HEK293T (cell line): Measurements from ENCODE around the gene SMIM29.

ENCODE experiments used
- CTCF ChIA-PET: fragments of 350-600 bp; formaldehyde crosslinking; extraction: SDS; loops from one replicate; lab custom pipeline; 2021; ENCODE audit warnings: antibody characterized with exemption, inconsistent platforms; lab: Yijun Ruan, JAX
- POLR2A ChIA-PET: fragments of 350-600 bp; formaldehyde crosslinking; extraction: SDS; loops from one replicate; lab custom pipeline; 2020; ENCODE audit warnings: antibody characterized with exemption, inconsistent platforms; lab: Yijun Ruan, JAX
- DNase-seq: peaks from one replicate; pipeline ENCODE4 v3.0.0; 2012; ENCODE audit warnings: mixed read lengths; ENCODE audit errors: extremely low spot score
- ARNT ChIP-seq: fragments of 450-650 bp; IDR thresholded peaks from 2 replicates; pipeline ENCODE4 v1.6.1; 2017; ENCODE audit warnings: mild to moderate bottlenecking
- BHLHE40 ChIP-seq: fragments of 450-650 bp; IDR thresholded peaks from 2 replicates; pipeline ENCODE4 v1.6.1; 2016; ENCODE audit warnings: mild to moderate bottlenecking, moderate library complexity, borderline replicate concordance
- CTBP1 ChIP-seq: fragments of 450-650 bp; IDR thresholded peaks from 2 replicates; pipeline ENCODE4 v1.6.1; 2016; ENCODE audit warnings: borderline replicate concordance
- ELF4 ChIP-seq: fragments of 450-650 bp; IDR thresholded peaks from 2 replicates; pipeline ENCODE4 v1.6.1; 2017; ENCODE audit warnings: antibody characterized with exemption
- FOXA1 ChIP-seq: fragments of 450-650 bp; IDR thresholded peaks from 2 replicates; pipeline ENCODE4 v1.6.1; 2016; ENCODE audit warnings: mild to moderate bottlenecking
- FOXK2 ChIP-seq: fragments of 450-650 bp; IDR thresholded peaks from 2 replicates; pipeline ENCODE4 v1.6.1; 2016; ENCODE audit warnings: mild to moderate bottlenecking
- FOXM1 ChIP-seq: fragments of 450-650 bp; IDR thresholded peaks from 2 replicates; pipeline ENCODE4 v1.6.1; 2017; ENCODE audit warnings: mild to moderate bottlenecking, borderline replicate concordance
- HDGF ChIP-seq: fragments of 450-650 bp; IDR thresholded peaks from 2 replicates; pipeline ENCODE4 v1.6.1; 2017; ENCODE audit warnings: antibody characterized with exemption, borderline replicate concordance
- L3MBTL2 ChIP-seq: fragments of 450-650 bp; conservative IDR thresholded peaks from 2 replicates; pipeline ENCODE4 v1.6.1; 2016; ENCODE audit warnings: mild to moderate bottlenecking
- LEF1 ChIP-seq: fragments of 450-650 bp; IDR thresholded peaks from 2 replicates; pipeline ENCODE4 v1.6.1; 2017; ENCODE audit warnings: mild to moderate bottlenecking, borderline replicate concordance
- NFRKB ChIP-seq: fragments of 450-650 bp; IDR thresholded peaks from 2 replicates; pipeline ENCODE4 v1.6.1; 2016; ENCODE audit warnings: mild to moderate bottlenecking, moderate library complexity
- PKNOX1 ChIP-seq: fragments of 450-650 bp; IDR thresholded peaks from 2 replicates; pipeline ENCODE4 v1.6.1; 2016
- SP1 ChIP-seq: fragments of 450-650 bp; IDR thresholded peaks from 2 replicates; pipeline ENCODE4 v1.6.1; 2017
- SUZ12 ChIP-seq: fragments of 450-650 bp; IDR thresholded peaks from 2 replicates; pipeline ENCODE4 v1.6.1; 2016; ENCODE audit warnings: mild to moderate bottlenecking
- TARDBP ChIP-seq: fragments of 450-650 bp; IDR thresholded peaks from 2 replicates; pipeline ENCODE4 v1.6.1; 2016
- ZNF384 ChIP-seq: fragments of 450-650 bp; IDR thresholded peaks from 2 replicates; pipeline ENCODE4 v1.6.1; 2016

Gene SMIM29

GRCh38 chr6:34248727-34249468 is at the start of gene SMIM29:
Gene SMIM29 (minus strand): TSS chr6:34249006. CDS start chr6:34247791, 1,215 bp downstream.
- POLR2A ChIA-PET: interaction anchor here (0.5 to 3.2 kb wide), 12 partner anchors 12 to 448 kb away, joined by 3 to 42 read pairs (median 5); partner anchors contain the start of genes HMGA1, ILRUN and RPS10
- DNase-seq: peak; percentile 95
- TF ChIP-seq PKNOX1: peak; percentile 77
- TF ChIP-seq SP1: no peak
- TF ChIP-seq L3MBTL2: peak; percentile 30
- no peak for TF ChIP-seq CTBP1
- TF ChIP-seq HDGF: no peak
- TF ChIP-seq FOXK2: no peak
- CTCF ChIA-PET: interaction anchor here (0.5 to 2.1 kb wide), 9 partner anchors 12 to 394 kb away, joined by 3 to 36 read pairs (median 4); partner anchors contain the start of gene HMGA1

- no peak for DNase-seq
- CTCF ChIA-PET: interaction anchor here (0.6 kb wide), 1 partner anchor 515 kb away, joined by 3 read pairs; no protein-coding TSS in a partner anchor
- POLR2A ChIA-PET: no interaction called here
- TF ChIP-seq LEF1: no peak
- no peak for TF ChIP-seq ELF4
- no peak for TF ChIP-seq ZNF384
- TF ChIP-seq FOXM1: no peak
- TF ChIP-seq ARNT: no peak
- no peak for TF ChIP-seq FOXK2
- TF ChIP-seq SUZ12: no peak
- no peak for TF ChIP-seq PKNOX1
- no peak for TF ChIP-seq CTBP1
- TF ChIP-seq NFRKB: no peak
- TF ChIP-seq HDGF: no peak
- TF ChIP-seq BHLHE40: no peak
- no peak for TF ChIP-seq TARDBP
- no peak for TF ChIP-seq FOXA1
- TF ChIP-seq L3MBTL2: no peak
- TF ChIP-seq SP1: no peak
Measured at GRCh38 chr6:34295721-34296120, 46.9 kb upstream of the SMIM29 start.

- CTCF ChIA-PET: interaction anchor here (0.6 kb wide), 1 partner anchor 549 kb away, joined by 3 read pairs; no protein-coding TSS in a partner anchor
- no peak for DNase-seq
- no peak for TF ChIP-seq LEF1
- TF ChIP-seq FOXM1: no peak
- TF ChIP-seq ARNT: no peak
- no peak for TF ChIP-seq CTBP1
- no peak for TF ChIP-seq ZNF384
- TF ChIP-seq PKNOX1: no peak
- no peak for TF ChIP-seq FOXA1
- POLR2A ChIA-PET: no interaction called here
Measured at GRCh38 chr6:34292954-34293353, 44.1 kb upstream of the SMIM29 start.

- no peak for DNase-seq
- TF ChIP-seq HDGF (no peak), FOXK2 (no peak), L3MBTL2 (no peak), TARDBP (no peak), BHLHE40 (no peak), ELF4 (no peak), PKNOX1 (no peak), FOXA1 (no peak), SUZ12 (no peak), LEF1 (no peak), FOXM1 (no peak), NFRKB (no peak), ARNT (no peak), CTBP1 (no peak), SP1 (no peak)
- CTCF ChIA-PET: no interaction called here
- POLR2A ChIA-PET: interaction anchor here (1.0 kb wide), 1 partner anchor 40 kb away, joined by 3 read pairs; the partner anchor contains the start of gene SMIM29
Measured at GRCh38 chr6:34289137-34289536, 40.3 kb upstream of the SMIM29 start.

- ChIA-PET CTCF (no interaction called here), POLR2A (interaction anchor here (1.0 kb wide), 1 partner anchor 39 kb away, joined by 3 read pairs; the partner anchor contains the start of gene SMIM29)
- no peak for DNase-seq
- TF ChIP-seq ARNT (no peak), SUZ12 (no peak), SP1 (no peak), FOXA1 (no peak), PKNOX1 (no peak), NFRKB (no peak), HDGF (no peak), L3MBTL2 (no peak), LEF1 (no peak), FOXK2 (no peak), BHLHE40 (no peak), TARDBP (no peak), CTBP1 (no peak), ELF4 (no peak)
Measured at GRCh38 chr6:34288581-34288980, 39.8 kb upstream of the SMIM29 start.
